Immature natural killer cell (primary cell): ENCODE data around the gene CHST12. TPM values are rescaled to one million over a fixed set of nuclear protein-coding genes. Genes with fewer than 3 reads are reported as not detected.

Source experiments
- DNase-seq, 3 donors: peaks; one replicate each; pipeline ENCODE4 v3.0.0; 2022; ENCODE audit warnings: mixed read lengths in 1 of 3
- H3K27ac Mint-ChIP-seq, 6 donors: one replicate each; pipeline ENCODE4 v1.8.0; 2020; ENCODE audit warnings: mixed read lengths in 6 of 6, mild to moderate bottlenecking in 5 of 6, inconsistent platforms in 4 of 6, moderate library complexity in 3 of 6
- H3K27me3 Mint-ChIP-seq, 3 donors: one replicate each; pipeline ENCODE4 v1.8.0; 2020 to 2021; ENCODE audit warnings: low read depth in 3 of 3, mild to moderate bottlenecking in 3 of 3, mixed read lengths in 3 of 3, moderate library complexity in 3 of 3, inconsistent platforms in 1 of 3
- H3K36me3 Mint-ChIP-seq, 3 donors: one replicate each; pipeline ENCODE4 v1.8.0; 2020; ENCODE audit warnings: mixed read lengths in 3 of 3, inconsistent platforms in 2 of 3, mild to moderate bottlenecking in 2 of 3
- H3K4me1 Mint-ChIP-seq, 2 donors: one replicate each; pipeline ENCODE4 v1.8.0; 2020; ENCODE audit warnings: inconsistent platforms in 2 of 2, mild to moderate bottlenecking in 2 of 2, mixed read lengths in 2 of 2, moderate library complexity in 1 of 2
- H3K4me3 Mint-ChIP-seq, 5 donors: one replicate each; pipeline ENCODE4 v1.8.0; 2020; ENCODE audit warnings: mild to moderate bottlenecking in 5 of 5, mixed read lengths in 5 of 5, inconsistent platforms in 3 of 5, moderate library complexity in 3 of 5
- H3K9me3 Mint-ChIP-seq, 6 donors: one replicate each; pipeline ENCODE4 v1.8.0; 2020; ENCODE audit warnings: mild to moderate bottlenecking in 6 of 6, mixed read lengths in 6 of 6, inconsistent platforms in 4 of 6, moderate library complexity in 3 of 6
- polyA plus RNA-seq, 3 donors: library from polyadenylated mRNA; unstranded; fragments of 300-500 nt; fragmentation: Illumina TruSeq; gene quantifications; one replicate each; pipeline ENCODE4 v1.2.3, GENCODE V29; 2021

CHST12 gene
- 100 to 1,000 TPM in 1 of 3 donors, 10 to 100 TPM in 2; 88.9 to 172 (median 93.4) TPM for polyA plus RNA-seq

- Mint-ChIP-seq H3K4me3 (peak within 1 kb of the TSS; percentile 93 to 99 (median 96)), H3K4me1 (peaks cover 59 to 67% of the 10 kb centered on the region in 2 donors), H3K9me3 (no peaks in the 10 kb centered on the region), H3K27me3 (peaks cover 17 to 29% (median 18%) of the 10 kb centered on the region in 3 donors), H3K27ac (peak within 1 kb of the TSS; percentile 97 to 100 (median 98)), H3K36me3 (peaks cover 6 to 8% (median 6%) of the 10 kb centered on the region in 3 donors)
- DNase-seq, result peak; percentile 95 to 97 (median 96)
These were observed at the start of gene CHST12 for GRCh38 chr7:2403014-2403717. TSS of gene CHST12 (plus strand) at chr7:2403611. CDS start at chr7:2432640, 29,029 bp downstream.

- H3K9me3 Mint-ChIP-seq, result no peaks in the 10 kb centered on the region
- peaks cover 0 to 5% (median 4%) of the 10 kb centered on the region in 3 donors for H3K36me3 Mint-ChIP-seq
- peak overlapping the region; percentile 88 to 98 (median 94) for H3K4me3 Mint-ChIP-seq
- peaks cover 5 to 9% (median 7%) of the 10 kb centered on the region in 3 donors for H3K27me3 Mint-ChIP-seq
- peak overlapping the region; percentile 99 to 100 (median 100) for H3K27ac Mint-ChIP-seq
- peaks cover 31 to 38% of the 10 kb centered on the region in 2 donors for H3K4me1 Mint-ChIP-seq
- no peak for DNase-seq
These were observed 49.5 kb upstream of the CHST12 start for GRCh38 chr7:2353936-2354185.

GRCh38 chr7:2354186-2354938, 49.0 kb upstream of the CHST12 start, which contains the start of gene EIF3B:
TSS of gene EIF3B (plus strand) at chr7:2354827. CDS start at chr7:2354922, 95 bp downstream.
- H3K27me3 Mint-ChIP-seq, result peaks cover 5 to 9% (median 7%) of the 10 kb centered on the region in 3 donors
- H3K4me3 Mint-ChIP-seq, result peak within 1 kb of the TSS; percentile 88 to 98 (median 94)
- peaks cover 35 to 43% of the 10 kb centered on the region in 2 donors for H3K4me1 Mint-ChIP-seq
- peak; percentile 94 to 96 (median 96) for DNase-seq
- H3K36me3 Mint-ChIP-seq, result peaks cover 0 to 5% (median 4%) of the 10 kb centered on the region in 3 donors
- H3K9me3 Mint-ChIP-seq, result no peaks in the 10 kb centered on the region
- peak within 1 kb of the TSS; percentile 99 to 100 (median 100) for H3K27ac Mint-ChIP-seq

- Mint-ChIP-seq H3K27ac (peak overlapping the region; percentile 48 to 99 (median 84)), H3K9me3 (no peaks in the 10 kb centered on the region), H3K4me3 (peak overlapping the region; percentile 86 to 98 (median 94)), H3K27me3 (peaks cover 5 to 9% (median 7%) of the 10 kb centered on the region in 3 donors), H3K36me3 (peaks cover 0 to 5% (median 4%) of the 10 kb centered on the region in 3 donors), H3K4me1 (peaks cover 43 to 50% of the 10 kb centered on the region in 2 donors)
- peak in 1 of 3 donors; percentile 18 for DNase-seq
These were observed 48.3 kb upstream of the CHST12 start for GRCh38 chr7:2354939-2355704.

GRCh38 chr7:2355705-2356008, 47.8 kb upstream of the CHST12 start:
- Mint-ChIP-seq H3K27me3 (peaks cover 5 to 9% (median 7%) of the 10 kb centered on the region in 3 donors), H3K4me1 (peaks cover 48 to 56% of the 10 kb centered on the region in 2 donors), H3K36me3 (peaks cover 5 to 6% (median 5%) of the 10 kb centered on the region in 3 donors), H3K4me3 (peak overlapping the region; percentile 74 to 88 (median 84)), H3K27ac (peak overlapping the region; percentile 64 to 87 (median 82)), H3K9me3 (no peaks in the 10 kb centered on the region)
- no peak for DNase-seq

- DNase-seq, result no peak
- peak overlapping the region; percentile 41 to 82 (median 64) for H3K27ac Mint-ChIP-seq
- H3K27me3 Mint-ChIP-seq, result peaks cover 5 to 8% (median 5%) of the 10 kb centered on the region in 3 donors
- H3K4me1 Mint-ChIP-seq, result peaks cover 53 to 60% of the 10 kb centered on the region in 2 donors
- H3K9me3 Mint-ChIP-seq, result no peaks in the 10 kb centered on the region
- H3K36me3 Mint-ChIP-seq, result peaks cover 5 to 11% (median 8%) of the 10 kb centered on the region in 3 donors
- H3K4me3 Mint-ChIP-seq, result peak overlapping the region; percentile 50 to 86 (median 83)
These were observed 46.2 kb upstream of the CHST12 start for GRCh38 chr7:2357165-2357564.

- Mint-ChIP-seq H3K9me3 (no peaks in the 10 kb centered on the region), H3K27ac (peak overlapping the region; percentile 41 to 82 (median 64)), H3K36me3 (peaks cover 8 to 15% (median 11%) of the 10 kb centered on the region in 3 donors), H3K4me1 (peaks cover 57 to 65% of the 10 kb centered on the region in 2 donors), H3K27me3 (peaks cover 5 to 8% (median 5%) of the 10 kb centered on the region in 3 donors), H3K4me3 (peak overlapping the region; percentile 28 to 86 (median 52))
- no peak for DNase-seq
These were observed 45.8 kb upstream of the CHST12 start for GRCh38 chr7:2357571-2357970.

GRCh38 chr7:2358968-2359527, 44.4 kb upstream of the CHST12 start:
- peaks cover 5 to 17% (median 15%) of the 10 kb centered on the region in 3 donors for H3K27me3 Mint-ChIP-seq
- DNase-seq, result no peak
- H3K36me3 Mint-ChIP-seq, result peaks cover 10 to 26% (median 22%) of the 10 kb centered on the region in 3 donors
- peak overlapping the region in 5 of 6 donors; percentile 16 to 95 (median 81) for H3K27ac Mint-ChIP-seq
- no peak overlapping the region for H3K4me3 Mint-ChIP-seq
- H3K9me3 Mint-ChIP-seq, result no peaks in the 10 kb centered on the region
- H3K4me1 Mint-ChIP-seq, result peaks cover 66 to 73% of the 10 kb centered on the region in 2 donors

GRCh38 chr7:2359610-2360009, 43.8 kb upstream of the CHST12 start:
- no peak for DNase-seq
- Mint-ChIP-seq H3K27ac (peak overlapping the region in 4 of 6 donors; percentile 18 to 95 (median 52)), H3K36me3 (peaks cover 14 to 32% (median 27%) of the 10 kb centered on the region in 3 donors), H3K27me3 (peaks cover 0 to 17% (median 10%) of the 10 kb centered on the region in 3 donors), H3K4me1 (peaks cover 67 to 74% of the 10 kb centered on the region in 2 donors), H3K4me3 (peak overlapping the region in 1 of 5 donors; percentile 13), H3K9me3 (no peaks in the 10 kb centered on the region)

- Mint-ChIP-seq H3K9me3 (no peaks in the 10 kb centered on the region), H3K27me3 (peaks cover 0 to 19% (median 12%) of the 10 kb centered on the region in 3 donors), H3K4me3 (peak overlapping the region in 1 of 5 donors; percentile 30), H3K4me1 (peaks cover 65 to 76% of the 10 kb centered on the region in 2 donors), H3K36me3 (peaks cover 20 to 40% (median 32%) of the 10 kb centered on the region in 3 donors), H3K27ac (peak overlapping the region in 5 of 6 donors; percentile 30 to 95 (median 75))
- DNase-seq, result no peak
These were observed 42.6 kb upstream of the CHST12 start for GRCh38 chr7:2360796-2361195.

GRCh38 chr7:2362385-2363088, 40.9 kb upstream of the CHST12 start:
- Mint-ChIP-seq H3K36me3 (peaks cover 18 to 50% (median 32%) of the 10 kb centered on the region in 3 donors), H3K27ac (peak overlapping the region; percentile 92 to 98 (median 97)), H3K4me3 (peak overlapping the region; percentile 67 to 88 (median 81)), H3K27me3 (peaks cover 0 to 19% (median 12%) of the 10 kb centered on the region in 3 donors), H3K4me1 (peaks cover 51 to 62% of the 10 kb centered on the region in 2 donors), H3K9me3 (no peaks in the 10 kb centered on the region)
- peak; percentile 79 to 84 (median 80) for DNase-seq

- peaks cover 0 to 15% (median 2%) of the 10 kb centered on the region in 3 donors for H3K27me3 Mint-ChIP-seq
- no peak overlapping the region for H3K4me3 Mint-ChIP-seq
- H3K4me1 Mint-ChIP-seq, result peaks cover 7 to 10% of the 10 kb centered on the region in 2 donors
- no peaks in the 10 kb centered on the region for H3K9me3 Mint-ChIP-seq
- no peak for DNase-seq
- H3K36me3 Mint-ChIP-seq, result peaks cover 25 to 61% (median 30%) of the 10 kb centered on the region in 3 donors
- H3K27ac Mint-ChIP-seq, result peak overlapping the region in 1 of 6 donors; percentile 5
These were observed 34.3 kb upstream of the CHST12 start for GRCh38 chr7:2369139-2369538.
